DOHH2 (cell line): ENCODE results near the gene GABBR1.

Experiments used
- CTCF ChIP-seq: fragments of 200-600 bp; sonication (generic); IDR thresholded peaks from one replicate; pipeline ENCODE4 v1.5.1; 2014; ENCODE audit warnings: antibody characterized with exemption, mild to moderate bottlenecking, low read depth, low read length; ENCODE audit not compliant: poor library complexity, severe bottlenecking
- EZH2phosphoT487 ChIP-seq: fragments of 200-600 bp; sonication (generic); IDR thresholded peaks from 2 replicates; pipeline ENCODE4 v1.6.1; 2017; ENCODE audit warnings: borderline replicate concordance, mild to moderate bottlenecking, antibody characterized with exemption, low read length, moderate library complexity, mixed read lengths

- TF ChIP-seq CTCF (no peak), EZH2phosphoT487 (no peak)
Observed at GRCh38 chr6:29537714-29538403, 95.1 kb downstream of the GABBR1 start.
